DND-41 (cell line): ENCODE results near the gene RBFOX1.

Experiments used
- ATAC-seq: fragments of 200-7000 bp; cut with Tn5 transposase; 3 replicates; pipeline ENCODE4 v1.9.1; 2021; ENCODE audit warnings: low read depth; ENCODE audit not compliant: insufficient read depth
- DNase-seq: peaks from one replicate; pipeline ENCODE4 v3.0.0-alpha.2; 2020
- H2AFZ ChIP-seq: 2 replicates; pipeline ENCODE4 v1.6.0; 2012; ENCODE audit warnings: low read depth, low read length
- H3K27ac ChIP-seq: 2 replicates; pipeline ENCODE4 v1.5.1; 2012; ENCODE audit warnings: low read length, inconsistent platforms
- H3K27me3 ChIP-seq: fragments of 200-600 bp; sonication (generic); 2 replicates; pipeline ENCODE4 v1.6.0; 2012; ENCODE audit warnings: low read length, mild to moderate bottlenecking, inconsistent platforms; ENCODE audit not compliant: insufficient read depth, poor library complexity
- H3K36me3 ChIP-seq: 2 replicates; pipeline ENCODE4 v1.5.1; 2012; ENCODE audit warnings: low read length, inconsistent platforms; ENCODE audit not compliant: insufficient read depth
- H3K4me1 ChIP-seq: 2 replicates; pipeline ENCODE4 v1.5.1; 2012; ENCODE audit warnings: mild to moderate bottlenecking, low read length; ENCODE audit not compliant: insufficient read depth
- H3K4me2 ChIP-seq: 2 replicates; pipeline ENCODE4 v1.6.0; 2012; ENCODE audit warnings: mild to moderate bottlenecking, moderate library complexity, low read length, inconsistent platforms; ENCODE audit not compliant: insufficient read depth
- H3K4me3 ChIP-seq, 2 experiments: fragments of 200-600 bp in 1 of 2; shearing (Covaris generic) in 1 of 2; 2 replicates each; pipeline ENCODE4 v1.5.1; 2012 to 2016; ENCODE audit warnings: inconsistent platforms in 2 of 2, low read length in 2 of 2, mild to moderate bottlenecking in 2 of 2, low read depth in 1 of 2, moderate library complexity in 1 of 2
- H3K79me2 ChIP-seq: 2 replicates; pipeline ENCODE4 v1.6.0; 2012; ENCODE audit warnings: low read length, inconsistent platforms; ENCODE audit not compliant: insufficient read depth
- H3K9ac ChIP-seq: 2 replicates; pipeline ENCODE4 v1.6.0; 2012; ENCODE audit warnings: low read depth, mild to moderate bottlenecking, inconsistent platforms, low read length, moderate library complexity
- H3K9me3 ChIP-seq: 2 replicates; pipeline ENCODE4 v1.5.1; 2012; ENCODE audit warnings: low read length, moderate library complexity, mild to moderate bottlenecking, inconsistent platforms; ENCODE audit not compliant: insufficient read depth, severe bottlenecking
- H4K20me1 ChIP-seq: 2 replicates; pipeline ENCODE4 v1.6.0; 2012; ENCODE audit warnings: low read length; ENCODE audit not compliant: insufficient read depth
- EZH2 ChIP-seq: IDR thresholded peaks from 3 replicates; pipeline ENCODE4 v1.6.1; 2012; ENCODE audit warnings: borderline replicate concordance, low read depth, mild to moderate bottlenecking, moderate library complexity, low read length, inconsistent platforms; ENCODE audit not compliant: severe bottlenecking
- TF ChIP-seq, protein P1 (sequence below): IDR thresholded peaks from 2 replicates; pipeline ENCODE4 v1.5.1; 2012; ENCODE audit warnings: borderline replicate concordance, low read length, moderate library complexity, mild to moderate bottlenecking; ENCODE audit not compliant: poor library complexity, severe bottlenecking; ENCODE audit errors: extremely low read depth

Gene RBFOX1

DNA sequence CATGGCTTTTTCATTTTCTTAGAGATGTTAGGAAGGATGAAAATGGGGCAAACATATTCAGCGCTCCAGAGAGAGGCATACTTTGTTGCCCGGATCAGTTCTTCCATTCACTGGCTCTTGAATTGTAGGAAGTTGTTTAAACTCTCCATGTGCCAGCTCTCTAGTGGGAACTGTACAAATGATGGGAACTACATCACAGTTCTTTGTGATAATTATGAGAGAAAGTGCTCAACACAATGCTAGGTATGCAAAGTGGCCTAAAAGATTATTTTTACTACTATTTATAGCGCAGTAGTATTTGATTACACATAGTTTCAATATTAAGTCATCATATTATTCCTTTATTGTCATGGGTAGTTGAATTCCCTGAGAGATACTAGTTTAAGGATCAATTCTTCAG lies 268.5 kb downstream of the RBFOX1 start:
- H3K79me2 ChIP-seq, result no peaks in the 10 kb centered on the region
- no peak overlapping the region for H3K4me3 ChIP-seq
- DNase-seq (no peak), ATAC-seq (no peak)
- H3K27ac ChIP-seq, result no peak overlapping the region
- no peaks in the 10 kb centered on the region for H3K36me3 ChIP-seq
- no peaks in the 10 kb centered on the region for H4K20me1 ChIP-seq
- no peak overlapping the region for H3K4me2 ChIP-seq
- no peaks in the 10 kb centered on the region for H3K4me1 ChIP-seq
- H2AFZ ChIP-seq, result no peak overlapping the region
- H3K9me3 ChIP-seq, result no peaks in the 10 kb centered on the region
- TF ChIP-seq, protein P1, sequence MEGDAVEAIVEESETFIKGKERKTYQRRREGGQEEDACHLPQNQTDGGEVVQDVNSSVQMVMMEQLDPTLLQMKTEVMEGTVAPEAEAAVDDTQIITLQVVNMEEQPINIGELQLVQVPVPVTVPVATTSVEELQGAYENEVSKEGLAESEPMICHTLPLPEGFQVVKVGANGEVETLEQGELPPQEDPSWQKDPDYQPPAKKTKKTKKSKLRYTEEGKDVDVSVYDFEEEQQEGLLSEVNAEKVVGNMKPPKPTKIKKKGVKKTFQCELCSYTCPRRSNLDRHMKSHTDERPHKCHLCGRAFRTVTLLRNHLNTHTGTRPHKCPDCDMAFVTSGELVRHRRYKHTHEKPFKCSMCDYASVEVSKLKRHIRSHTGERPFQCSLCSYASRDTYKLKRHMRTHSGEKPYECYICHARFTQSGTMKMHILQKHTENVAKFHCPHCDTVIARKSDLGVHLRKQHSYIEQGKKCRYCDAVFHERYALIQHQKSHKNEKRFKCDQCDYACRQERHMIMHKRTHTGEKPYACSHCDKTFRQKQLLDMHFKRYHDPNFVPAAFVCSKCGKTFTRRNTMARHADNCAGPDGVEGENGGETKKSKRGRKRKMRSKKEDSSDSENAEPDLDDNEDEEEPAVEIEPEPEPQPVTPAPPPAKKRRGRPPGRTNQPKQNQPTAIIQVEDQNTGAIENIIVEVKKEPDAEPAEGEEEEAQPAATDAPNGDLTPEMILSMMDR, result no peak
- no peak for TF ChIP-seq EZH2
- H3K9ac ChIP-seq, result no peak overlapping the region
- H3K27me3 ChIP-seq, result no peaks in the 10 kb centered on the region

DNA sequence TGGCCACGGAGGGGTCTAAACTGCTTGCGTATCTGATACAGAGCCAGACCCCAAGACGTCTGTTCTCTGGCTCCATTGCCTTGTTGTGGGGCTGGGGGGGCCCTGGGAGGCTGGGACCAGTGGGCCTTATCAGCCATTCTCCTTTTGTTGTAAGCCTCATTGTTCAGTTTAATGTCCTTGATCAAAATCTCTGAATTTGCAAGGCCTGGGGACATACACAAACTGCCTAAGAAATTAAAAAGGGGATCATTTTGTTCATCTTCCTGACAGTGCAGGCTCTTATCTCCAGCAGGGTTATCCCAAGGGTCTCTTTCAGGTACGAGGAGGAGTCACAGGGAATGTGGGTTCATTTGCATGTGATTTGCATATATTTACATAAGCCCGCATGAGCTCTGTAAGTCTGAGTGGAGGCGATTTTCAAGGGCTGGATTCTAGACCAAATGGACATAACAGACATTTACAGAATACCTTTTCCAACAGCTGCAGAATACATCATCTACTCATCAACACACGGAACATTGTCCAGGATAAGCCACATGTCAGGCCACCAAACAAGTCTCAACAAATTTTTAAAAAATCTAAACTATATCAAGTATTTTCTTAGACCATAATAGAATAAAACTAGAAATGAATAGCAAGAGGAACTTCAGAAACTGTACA lies 269.8 kb downstream of the RBFOX1 start:
- Histone ChIP-seq H4K20me1 (no peaks in the 10 kb centered on the region), H3K4me1 (no peaks in the 10 kb centered on the region), H3K79me2 (no peaks in the 10 kb centered on the region), H3K4me2 (no peak overlapping the region), H3K9me3 (no peaks in the 10 kb centered on the region), H3K36me3 (no peaks in the 10 kb centered on the region), H3K27me3 (no peaks in the 10 kb centered on the region), H3K4me3 (no peak overlapping the region), H3K9ac (no peak overlapping the region), H3K27ac (no peak overlapping the region), H2AFZ (no peak overlapping the region)
- ATAC-seq, result no peak
- TF ChIP-seq EZH2, result no peak
- TF ChIP-seq, protein P1, result no peak
- no peak for DNase-seq

DNA sequence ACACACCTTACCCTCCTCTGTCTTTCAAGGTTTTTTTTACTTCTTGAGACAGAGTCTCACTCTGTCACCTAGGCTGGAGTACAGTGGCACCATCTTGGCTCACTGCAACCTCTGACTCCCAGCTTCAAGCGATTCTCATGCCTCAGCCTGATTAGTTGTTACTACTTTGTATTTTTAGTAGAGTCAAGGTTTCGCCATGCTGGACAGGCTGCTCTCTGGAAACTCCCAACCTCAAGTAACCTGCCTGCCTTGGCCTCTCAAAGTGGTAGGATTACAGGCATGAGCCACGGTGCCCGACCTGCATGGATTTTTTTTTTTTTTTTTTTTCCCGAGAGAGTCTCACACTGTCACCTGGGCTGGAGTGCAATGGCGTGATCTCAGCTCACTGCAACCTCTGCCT lies 273.2 kb downstream of the RBFOX1 start:
- Histone ChIP-seq H3K4me1 (no peaks in the 10 kb centered on the region), H3K9ac (no peak overlapping the region), H3K27ac (no peak overlapping the region), H4K20me1 (no peaks in the 10 kb centered on the region), H3K79me2 (no peaks in the 10 kb centered on the region), H2AFZ (no peak overlapping the region), H3K27me3 (no peaks in the 10 kb centered on the region), H3K4me3 (no peak overlapping the region), H3K4me2 (no peak overlapping the region), H3K36me3 (no peaks in the 10 kb centered on the region), H3K9me3 (no peaks in the 10 kb centered on the region)
- TF ChIP-seq, protein P1, result no peak
- TF ChIP-seq EZH2, result no peak
- DNase-seq (no peak), ATAC-seq (no peak)

DNA sequence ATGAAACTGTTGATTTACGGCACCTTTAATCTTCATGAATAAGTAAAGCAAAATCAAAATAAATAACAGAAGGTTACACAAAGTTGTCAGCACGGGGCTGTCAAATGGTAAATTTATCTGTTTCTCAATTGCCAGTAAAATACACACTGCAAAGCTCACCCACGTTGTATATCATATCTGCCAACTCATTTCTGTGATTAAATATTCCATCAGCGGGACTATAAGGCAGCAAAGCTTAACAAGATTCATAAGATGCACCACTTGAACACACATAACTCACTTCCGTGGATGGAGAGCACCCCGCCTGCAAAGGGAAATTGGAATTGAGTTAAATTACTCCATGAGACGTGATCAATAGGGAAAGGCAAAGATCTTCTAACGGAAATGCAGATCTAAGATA lies 280.0 kb downstream of the RBFOX1 start:
- DNase-seq (no peak), ATAC-seq (no peak)
- Histone ChIP-seq H4K20me1 (no peaks in the 10 kb centered on the region), H3K4me2 (no peak overlapping the region), H2AFZ (no peak overlapping the region), H3K4me3 (no peak overlapping the region), H3K9ac (no peak overlapping the region), H3K27ac (no peak overlapping the region), H3K4me1 (no peaks in the 10 kb centered on the region), H3K9me3 (no peaks in the 10 kb centered on the region), H3K36me3 (no peaks in the 10 kb centered on the region), H3K79me2 (no peaks in the 10 kb centered on the region), H3K27me3 (no peaks in the 10 kb centered on the region)
- TF ChIP-seq, protein P1, result no peak
- no peak for TF ChIP-seq EZH2
